GM12878 (cell line): ENCODE measurements around the gene COPB1. TPM values are rescaled to one million over a fixed set of nuclear protein-coding genes. Genes with fewer than 3 reads are reported as not detected.

Experiments used
- ATAC-seq: fragments of 200-7000 bp; cut with Tn5 transposase; 3 replicates; pipeline ENCODE4 v1.9.1; 2020; ENCODE audit warnings: mild to moderate bottlenecking, moderate library complexity
- BruUV-seq: library from RNA; stranded (reverse); fragments of 400-500 nt; replicated peaks from 2 replicates; lab custom pipeline; 2021; lab: Mats Ljungman, UMichigan
- CTCF ChIA-PET: fragments of 300-600 bp; sonication (Branson Sonifier 250); formaldehyde crosslinking; extraction: SDS; loops from one replicate; lab custom pipeline; 2021; ENCODE audit warnings: inconsistent platforms; lab: Yijun Ruan, JAX
- POLR2A ChIA-PET: fragments of 350-600 bp; formaldehyde crosslinking; extraction: SDS; loops from one replicate; lab custom pipeline; 2021; ENCODE audit warnings: inconsistent platforms; lab: Charles Lee
- RAD21 ChIA-PET: fragments of 300-600 bp; sonication (Branson Sonifier 250); formaldehyde crosslinking; loops from one replicate; lab custom pipeline; 2023; ENCODE audit warnings: antibody characterized with exemption; ENCODE audit not compliant: unreplicated experiment; lab: Charles Lee
- SMC1A ChIA-PET: fragments of 300-600 bp; sonication (Branson Sonifier 250); formaldehyde crosslinking; loops from one replicate; lab custom pipeline; 2023; ENCODE audit not compliant: unreplicated experiment, uncharacterized antibody; lab: Charles Lee
- DNase-seq: peaks from one replicate; pipeline ENCODE4 v3.0.0-alpha.2; 2011; ENCODE audit warnings: low read depth, low spot score
- FAIRE-seq: peaks from 3 replicates; lab custom pipeline; 2011; peaks lifted over from hg19 to GRCh38; lab: Jason Lieb, UNC
- H2AFZ ChIP-seq: 2 replicates; pipeline ENCODE4 v1.6.0; 2011; ENCODE audit warnings: low read depth, low read length, control low read depth; ENCODE audit not compliant: control insufficient read depth
- H3K27ac ChIP-seq: 2 replicates; pipeline ENCODE4 v1.5.1; 2011; ENCODE audit warnings: control low read depth; ENCODE audit not compliant: control insufficient read depth, insufficient read depth
- H3K27me3 ChIP-seq, 2 experiments: replicated peaks in 1 of 2; 2 replicates each; pipeline versions ENCODE4 v1.6.0 to v1.6.1; 2011; ENCODE audit warnings: low read length in 1 of 2; ENCODE audit not compliant: control insufficient read depth in 2 of 2, insufficient read depth in 2 of 2
- H3K36me3 ChIP-seq, 2 experiments: 2 replicates each; pipeline ENCODE4 v1.5.1; 2011; ENCODE audit warnings: low read length in 1 of 2; ENCODE audit not compliant: control insufficient read depth in 2 of 2, insufficient read depth in 2 of 2
- H3K4me1 ChIP-seq: 2 replicates; pipeline ENCODE4 v1.6.1; 2011; ENCODE audit warnings: mild to moderate bottlenecking, low read length, moderate library complexity, mixed read lengths; ENCODE audit not compliant: control insufficient read depth, insufficient read depth
- H3K4me2 ChIP-seq: 2 replicates; pipeline ENCODE4 v1.6.0; 2011; ENCODE audit warnings: control low read depth; ENCODE audit not compliant: control insufficient read depth, insufficient read depth
- H3K4me3 ChIP-seq: fragments of 200-600 bp; sonication (generic); 2 replicates; pipeline ENCODE4 v1.5.1; 2016
- H3K79me2 ChIP-seq: 2 replicates; pipeline ENCODE4 v1.6.0; 2011; ENCODE audit warnings: low read length; ENCODE audit not compliant: control insufficient read depth, insufficient read depth
- H3K9ac ChIP-seq: 2 replicates; pipeline ENCODE4 v1.8.0; 2011; ENCODE audit warnings: low read length, control low read depth, mixed read lengths; ENCODE audit not compliant: control insufficient read depth, insufficient read depth
- H3K9me3 ChIP-seq: replicated peaks from 3 replicates; pipeline ENCODE4 v1.5.1; 2011; ENCODE audit warnings: mild to moderate bottlenecking, low read length; ENCODE audit not compliant: control insufficient read depth, insufficient read depth
- H4K20me1 ChIP-seq: 2 replicates; pipeline ENCODE4 v1.6.0; 2011; ENCODE audit not compliant: control insufficient read depth, insufficient read depth
- ASH2L ChIP-seq: fragments of 300-600, 200-600 bp; sonication (generic); IDR thresholded peaks from 2 replicates; pipeline ENCODE4 v1.6.1; 2017; ENCODE audit warnings: low read depth, mild to moderate bottlenecking, borderline replicate concordance
- ATF2 ChIP-seq: IDR thresholded peaks from 2 replicates; pipeline ENCODE4 v1.6.1; 2012; ENCODE audit warnings: low read length, inconsistent platforms
- BRCA1 ChIP-seq: IDR thresholded peaks from 2 replicates; pipeline ENCODE4 v1.6.1; 2011; ENCODE audit warnings: low read depth, low read length, improper control_type of control experiment
- GABPA ChIP-seq: IDR thresholded peaks from 2 replicates; pipeline ENCODE4 v1.6.1; 2014; ENCODE audit warnings: antibody characterized with exemption, low read depth, mild to moderate bottlenecking, inconsistent platforms
- HDGF ChIP-seq: fragments of 450-650 bp; IDR thresholded peaks from 2 replicates; pipeline ENCODE4 v1.6.1; 2016; ENCODE audit warnings: antibody characterized with exemption
- IKZF2 ChIP-seq, 2 experiments: fragments of 450-650 bp; IDR thresholded peaks; 2 replicates each; pipeline ENCODE4 v1.6.1; 2017; ENCODE audit warnings: mild to moderate bottlenecking in 2 of 2, moderate library complexity in 2 of 2
- IRF3 ChIP-seq: fragments of 450-650 bp; IDR thresholded peaks from 2 replicates; pipeline ENCODE4 v1.6.1; 2014; ENCODE audit warnings: mild to moderate bottlenecking
- JUNB ChIP-seq: IDR thresholded peaks from 2 replicates; pipeline ENCODE4 v1.6.1; 2016; ENCODE audit warnings: antibody characterized with exemption, mild to moderate bottlenecking
- PML ChIP-seq: IDR thresholded peaks from 2 replicates; pipeline ENCODE4 v1.6.1; 2012; ENCODE audit warnings: low read length, inconsistent platforms
- RFX5 ChIP-seq: IDR thresholded peaks from 2 replicates; pipeline ENCODE4 v1.6.1; 2011; ENCODE audit warnings: low read depth, low read length, improper control_type of control experiment
- SUZ12 ChIP-seq: fragments of 200-600 bp; sonication (generic); IDR thresholded peaks from one replicate; pipeline ENCODE4 v1.6.1; 2018; ENCODE audit warnings: antibody characterized with exemption, mild to moderate bottlenecking; ENCODE audit not compliant: unreplicated experiment
- WRNIP1 ChIP-seq: IDR thresholded peaks from 2 replicates; pipeline ENCODE4 v1.6.1; 2011; ENCODE audit warnings: low read depth, low read length, improper control_type of control experiment, borderline replicate concordance
- ZZZ3 ChIP-seq: IDR thresholded peaks from 2 replicates; pipeline ENCODE4 v1.6.1; 2011; ENCODE audit warnings: low read depth; ENCODE audit not compliant: control insufficient read depth, insufficient read length
- WGBS: methylation state at CpG from one replicate; pipeline ENCODE4 v1.1.6; 2016; ENCODE audit warnings: low lambda C conversion rate; ENCODE audit not compliant: insufficient replicate concordance, insufficient coverage; ENCODE audit errors: missing lambda C conversion rate; 5-methylcytosine and 5-hydroxymethylcytosine counted together
- in situ Hi-C: fragments of 300-500 bp; cut with MboI; formaldehyde crosslinking; loops from 9 replicates; pipeline ENCODE4 v1.14.3; 2018; ENCODE audit warnings: mixed read lengths
- intact Hi-C: fragments of 100-400 bp; cut with micrococcal nuclease; formaldehyde crosslinking; loops from one replicate; pipeline ENCODE4 v1.14.2; 2022; ENCODE audit not compliant: unreplicated experiment
- polyA plus RNA-seq, 11 experiments: library from polyadenylated mRNA; depleted of rRNA in 4 of 11; unstranded in 6 of 11; stranded (reverse) in 5 of 11; fragments of >200 nt; fragmentation: Nextera tagmentation in 4 of 11; fragmentation: Illumina TruSeq in 1 of 11; extraction: Ambion mirVana in 4 of 11; extraction: Trizol in 1 of 11; gene quantifications; 1 replicate in 1 of 11; 2 replicates in 10 of 11; pipeline versions ENCODE4 v1.2.1 to v1.2.3, GENCODE V29; 2011 to 2016; ENCODE audit warnings: inconsistent platforms in 2 of 11, missing spikeins in 2 of 11, low read depth in 1 of 11
- total RNA-seq, 4 experiments: library from RNA; depleted of rRNA in 3 of 4; stranded (reverse); fragments of >200 nt in 3 of 4; fragmentation: Illumina TruSeq in 1 of 4; extraction: Trizol in 1 of 4; gene quantifications; 2 replicates each; pipeline versions ENCODE4 v1.2.1 to v1.2.3, GENCODE V29; 2013 to 2021
- TF ChIP-seq, protein P1 (sequence below): fragments of 450-650 bp; IDR thresholded peaks from 2 replicates; pipeline ENCODE4 v1.6.1; 2017; ENCODE audit warnings: low read depth, mild to moderate bottlenecking, moderate library complexity
- TF ChIP-seq, protein P2 (sequence below): IDR thresholded peaks from 2 replicates; pipeline ENCODE4 v1.6.1; 2012; ENCODE audit warnings: mild to moderate bottlenecking, low read depth, low read length

The COPB1 gene
- total and polyA plus RNA-seq, 10 of the 15 experiments (the other 5 are each of a cell fraction or from before 2014, with no cell fraction given), result 67.0 to 149 (median 109) TPM

- intact Hi-C loops, result loop anchor here (5.0 kb wide), 1 partner anchor 501 kb away; no protein-coding TSS in a partner anchor
- Histone ChIP-seq H3K4me2 (no peak overlapping the region), H3K27me3 (no peaks in the 10 kb centered on the region), H2AFZ (no peak overlapping the region), H3K9me3 (no peaks in the 10 kb centered on the region), H3K4me1 (no peaks in the 10 kb centered on the region), H3K4me3 (no peak overlapping the region), H3K36me3 (peaks cover 3 to 21% of the 10 kb centered on the region in 2 experiments; a peak in 3 of 4 replicates), H3K79me2 (no peaks in the 10 kb centered on the region), H3K9ac (no peak overlapping the region), H4K20me1 (no peaks in the 10 kb centered on the region), H3K27ac (no peak overlapping the region)
- ChIA-PET CTCF (interaction anchor here (3.7 to 10.0 kb wide), 2 partner anchors 7 to 157 kb away, joined by 53 to 238 read pairs; no protein-coding TSS in a partner anchor), POLR2A (no interaction called here), SMC1A (no interaction called here), RAD21 (interaction anchor here (1.3 to 7.0 kb wide), 3 partner anchors 39 to 155 kb away, joined by 3 to 117 read pairs (median 4); no protein-coding TSS in a partner anchor)
- FAIRE-seq (no peak), DNase-seq (no peak), ATAC-seq (no peak)
- 79% methylated on average over 3 of the region's 3 CpGs for WGBS
- TF ChIP-seq JUNB (no peak), RFX5 (no peak), IKZF2 (IDR thresholded peaks at IDR 0.05) (no peak), WRNIP1 (no peak), ATF2 (no peak), HDGF (no peak), BRCA1 (no peak), IRF3 (no peak), PML (no peak), GABPA (no peak), ASH2L (no peak), SUZ12 (no peak), ZZZ3 (no peak)
- TF ChIP-seq, protein P1, sequence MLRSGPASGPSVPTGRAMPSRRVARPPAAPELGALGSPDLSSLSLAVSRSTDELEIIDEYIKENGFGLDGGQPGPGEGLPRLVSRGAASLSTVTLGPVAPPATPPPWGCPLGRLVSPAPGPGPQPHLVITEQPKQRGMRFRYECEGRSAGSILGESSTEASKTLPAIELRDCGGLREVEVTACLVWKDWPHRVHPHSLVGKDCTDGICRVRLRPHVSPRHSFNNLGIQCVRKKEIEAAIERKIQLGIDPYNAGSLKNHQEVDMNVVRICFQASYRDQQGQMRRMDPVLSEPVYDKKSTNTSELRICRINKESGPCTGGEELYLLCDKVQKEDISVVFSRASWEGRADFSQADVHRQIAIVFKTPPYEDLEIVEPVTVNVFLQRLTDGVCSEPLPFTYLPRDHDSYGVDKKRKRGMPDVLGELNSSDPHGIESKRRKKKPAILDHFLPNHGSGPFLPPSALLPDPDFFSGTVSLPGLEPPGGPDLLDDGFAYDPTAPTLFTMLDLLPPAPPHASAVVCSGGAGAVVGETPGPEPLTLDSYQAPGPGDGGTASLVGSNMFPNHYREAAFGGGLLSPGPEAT, result no peak
- TF ChIP-seq, protein P2, sequence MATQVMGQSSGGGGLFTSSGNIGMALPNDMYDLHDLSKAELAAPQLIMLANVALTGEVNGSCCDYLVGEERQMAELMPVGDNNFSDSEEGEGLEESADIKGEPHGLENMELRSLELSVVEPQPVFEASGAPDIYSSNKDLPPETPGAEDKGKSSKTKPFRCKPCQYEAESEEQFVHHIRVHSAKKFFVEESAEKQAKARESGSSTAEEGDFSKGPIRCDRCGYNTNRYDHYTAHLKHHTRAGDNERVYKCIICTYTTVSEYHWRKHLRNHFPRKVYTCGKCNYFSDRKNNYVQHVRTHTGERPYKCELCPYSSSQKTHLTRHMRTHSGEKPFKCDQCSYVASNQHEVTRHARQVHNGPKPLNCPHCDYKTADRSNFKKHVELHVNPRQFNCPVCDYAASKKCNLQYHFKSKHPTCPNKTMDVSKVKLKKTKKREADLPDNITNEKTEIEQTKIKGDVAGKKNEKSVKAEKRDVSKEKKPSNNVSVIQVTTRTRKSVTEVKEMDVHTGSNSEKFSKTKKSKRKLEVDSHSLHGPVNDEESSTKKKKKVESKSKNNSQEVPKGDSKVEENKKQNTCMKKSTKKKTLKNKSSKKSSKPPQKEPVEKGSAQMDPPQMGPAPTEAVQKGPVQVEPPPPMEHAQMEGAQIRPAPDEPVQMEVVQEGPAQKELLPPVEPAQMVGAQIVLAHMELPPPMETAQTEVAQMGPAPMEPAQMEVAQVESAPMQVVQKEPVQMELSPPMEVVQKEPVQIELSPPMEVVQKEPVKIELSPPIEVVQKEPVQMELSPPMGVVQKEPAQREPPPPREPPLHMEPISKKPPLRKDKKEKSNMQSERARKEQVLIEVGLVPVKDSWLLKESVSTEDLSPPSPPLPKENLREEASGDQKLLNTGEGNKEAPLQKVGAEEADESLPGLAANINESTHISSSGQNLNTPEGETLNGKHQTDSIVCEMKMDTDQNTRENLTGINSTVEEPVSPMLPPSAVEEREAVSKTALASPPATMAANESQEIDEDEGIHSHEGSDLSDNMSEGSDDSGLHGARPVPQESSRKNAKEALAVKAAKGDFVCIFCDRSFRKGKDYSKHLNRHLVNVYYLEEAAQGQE, result no peak
- in situ Hi-C loops, result no loop called here
- no TSS peak for BruUV-seq
These were observed 41.2 kb downstream of the COPB1 start for GRCh38 chr11:14458377-14458776.
